Endothelial cell of umbilical vein (primary cell): Measurements from ENCODE around the gene RAMACL.

Experiments
- CTCF ChIP-seq, 2 donors: IDR thresholded peaks; 1 replicate in 1 of 2; 2 replicates in 1 of 2; pipeline ENCODE4 v1.5.1; 2011; ENCODE audit warnings: low read length in 2 of 2, mild to moderate bottlenecking in 2 of 2, moderate library complexity in 2 of 2, control low read depth in 1 of 2, inconsistent platforms in 1 of 2, low read depth in 1 of 2; ENCODE audit not compliant: insufficient read depth in 1 of 2; ENCODE audit errors: extremely low read depth in 1 of 2
- POLR2A ChIP-seq: IDR thresholded peaks from 2 replicates; pipeline ENCODE4 v1.6.1; 2012; ENCODE audit warnings: low read depth, mild to moderate bottlenecking, control low read depth, low read length

- TF ChIP-seq CTCF (IDR thresholded peaks at IDR 0.05; ENCODE audit: extremely low read depth in 1 of 2, insufficient read depth in 1 of 2, low read depth in 1 of 2, low read length in 2 of 2) (no peak), POLR2A (no peak)
These were observed 5.6 kb upstream of the RAMACL start for GRCh38 chr6:166591961-166592520.
